ENCODE measurements around the gene MYB. TPM values are rescaled to one million over a fixed set of nuclear protein-coding genes. Genes with fewer than 3 reads are reported as not detected.

Gene MYB
- total and polyA plus RNA-seq, 2 experiments from 2014 or later, result 4.2 to 7.9 TPM

DNA sequence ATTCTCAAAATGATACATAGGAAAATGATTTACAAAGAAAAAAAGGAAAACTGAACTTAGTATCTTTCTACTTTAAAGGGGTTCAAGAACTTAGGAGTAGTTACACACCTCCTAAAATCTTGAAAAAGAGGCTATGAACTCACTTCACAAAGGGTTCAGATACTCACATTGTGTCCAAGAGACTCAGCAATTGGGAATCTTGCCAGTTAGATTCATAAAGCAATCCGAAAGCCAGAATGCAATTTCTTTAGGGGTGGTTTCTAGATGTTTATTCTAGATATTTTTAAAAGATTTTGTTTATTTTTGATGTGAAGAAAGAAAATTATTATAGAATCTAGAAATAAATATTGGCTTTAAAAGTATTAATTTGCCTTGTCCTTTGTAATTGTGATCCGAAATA, 1.7 kb upstream of the MYB start:
- Histone ChIP-seq H3K79me2 (replicated peaks; ENCODE audit: insufficient read depth) (no peaks in the 10 kb centered on the region), H3K27me3 (ENCODE audit: insufficient read depth) (peaks cover 41% of the 10 kb centered on the region), H3K4me3 (no peak overlapping the region), H3K4me1 (ENCODE audit: insufficient read depth) (peaks cover 9% of the 10 kb centered on the region), H3K9me2 (ENCODE audit: insufficient read depth) (no peaks in the 10 kb centered on the region), H3K4me2 (no peak overlapping the region), H2AFZ (no peak overlapping the region), H4K20me1 (replicated peaks; ENCODE audit: insufficient read depth) (no peaks in the 10 kb centered on the region), H3F3A (replicated peaks; ENCODE audit: low read depth) (peaks cover 6% of the 10 kb centered on the region), H3K27ac (ENCODE audit: low read depth) (no peak overlapping the region), H3K36me3 (ENCODE audit: insufficient read depth) (no peaks in the 10 kb centered on the region)
- H3K27ac Mint-ChIP-seq, result no peak overlapping the region
- no peaks in the 10 kb centered on the region; the same call in 2 of the 3 replicates for H3K9me3 Mint-ChIP-seq
- peaks cover 27% of the 10 kb centered on the region for H3K27me3 Mint-ChIP-seq (ENCODE audit: insufficient read depth, low read depth, poor library complexity)
- TF ChIP-seq STAT1 (IDR thresholded peaks at IDR 0.05; ENCODE audit: unreplicated experiment) (no peak), ZNF114 (CRISPR knock-in tag; IDR thresholded peaks at IDR 0.05) (no peak)
- TF ChIP-seq, protein P1, sequence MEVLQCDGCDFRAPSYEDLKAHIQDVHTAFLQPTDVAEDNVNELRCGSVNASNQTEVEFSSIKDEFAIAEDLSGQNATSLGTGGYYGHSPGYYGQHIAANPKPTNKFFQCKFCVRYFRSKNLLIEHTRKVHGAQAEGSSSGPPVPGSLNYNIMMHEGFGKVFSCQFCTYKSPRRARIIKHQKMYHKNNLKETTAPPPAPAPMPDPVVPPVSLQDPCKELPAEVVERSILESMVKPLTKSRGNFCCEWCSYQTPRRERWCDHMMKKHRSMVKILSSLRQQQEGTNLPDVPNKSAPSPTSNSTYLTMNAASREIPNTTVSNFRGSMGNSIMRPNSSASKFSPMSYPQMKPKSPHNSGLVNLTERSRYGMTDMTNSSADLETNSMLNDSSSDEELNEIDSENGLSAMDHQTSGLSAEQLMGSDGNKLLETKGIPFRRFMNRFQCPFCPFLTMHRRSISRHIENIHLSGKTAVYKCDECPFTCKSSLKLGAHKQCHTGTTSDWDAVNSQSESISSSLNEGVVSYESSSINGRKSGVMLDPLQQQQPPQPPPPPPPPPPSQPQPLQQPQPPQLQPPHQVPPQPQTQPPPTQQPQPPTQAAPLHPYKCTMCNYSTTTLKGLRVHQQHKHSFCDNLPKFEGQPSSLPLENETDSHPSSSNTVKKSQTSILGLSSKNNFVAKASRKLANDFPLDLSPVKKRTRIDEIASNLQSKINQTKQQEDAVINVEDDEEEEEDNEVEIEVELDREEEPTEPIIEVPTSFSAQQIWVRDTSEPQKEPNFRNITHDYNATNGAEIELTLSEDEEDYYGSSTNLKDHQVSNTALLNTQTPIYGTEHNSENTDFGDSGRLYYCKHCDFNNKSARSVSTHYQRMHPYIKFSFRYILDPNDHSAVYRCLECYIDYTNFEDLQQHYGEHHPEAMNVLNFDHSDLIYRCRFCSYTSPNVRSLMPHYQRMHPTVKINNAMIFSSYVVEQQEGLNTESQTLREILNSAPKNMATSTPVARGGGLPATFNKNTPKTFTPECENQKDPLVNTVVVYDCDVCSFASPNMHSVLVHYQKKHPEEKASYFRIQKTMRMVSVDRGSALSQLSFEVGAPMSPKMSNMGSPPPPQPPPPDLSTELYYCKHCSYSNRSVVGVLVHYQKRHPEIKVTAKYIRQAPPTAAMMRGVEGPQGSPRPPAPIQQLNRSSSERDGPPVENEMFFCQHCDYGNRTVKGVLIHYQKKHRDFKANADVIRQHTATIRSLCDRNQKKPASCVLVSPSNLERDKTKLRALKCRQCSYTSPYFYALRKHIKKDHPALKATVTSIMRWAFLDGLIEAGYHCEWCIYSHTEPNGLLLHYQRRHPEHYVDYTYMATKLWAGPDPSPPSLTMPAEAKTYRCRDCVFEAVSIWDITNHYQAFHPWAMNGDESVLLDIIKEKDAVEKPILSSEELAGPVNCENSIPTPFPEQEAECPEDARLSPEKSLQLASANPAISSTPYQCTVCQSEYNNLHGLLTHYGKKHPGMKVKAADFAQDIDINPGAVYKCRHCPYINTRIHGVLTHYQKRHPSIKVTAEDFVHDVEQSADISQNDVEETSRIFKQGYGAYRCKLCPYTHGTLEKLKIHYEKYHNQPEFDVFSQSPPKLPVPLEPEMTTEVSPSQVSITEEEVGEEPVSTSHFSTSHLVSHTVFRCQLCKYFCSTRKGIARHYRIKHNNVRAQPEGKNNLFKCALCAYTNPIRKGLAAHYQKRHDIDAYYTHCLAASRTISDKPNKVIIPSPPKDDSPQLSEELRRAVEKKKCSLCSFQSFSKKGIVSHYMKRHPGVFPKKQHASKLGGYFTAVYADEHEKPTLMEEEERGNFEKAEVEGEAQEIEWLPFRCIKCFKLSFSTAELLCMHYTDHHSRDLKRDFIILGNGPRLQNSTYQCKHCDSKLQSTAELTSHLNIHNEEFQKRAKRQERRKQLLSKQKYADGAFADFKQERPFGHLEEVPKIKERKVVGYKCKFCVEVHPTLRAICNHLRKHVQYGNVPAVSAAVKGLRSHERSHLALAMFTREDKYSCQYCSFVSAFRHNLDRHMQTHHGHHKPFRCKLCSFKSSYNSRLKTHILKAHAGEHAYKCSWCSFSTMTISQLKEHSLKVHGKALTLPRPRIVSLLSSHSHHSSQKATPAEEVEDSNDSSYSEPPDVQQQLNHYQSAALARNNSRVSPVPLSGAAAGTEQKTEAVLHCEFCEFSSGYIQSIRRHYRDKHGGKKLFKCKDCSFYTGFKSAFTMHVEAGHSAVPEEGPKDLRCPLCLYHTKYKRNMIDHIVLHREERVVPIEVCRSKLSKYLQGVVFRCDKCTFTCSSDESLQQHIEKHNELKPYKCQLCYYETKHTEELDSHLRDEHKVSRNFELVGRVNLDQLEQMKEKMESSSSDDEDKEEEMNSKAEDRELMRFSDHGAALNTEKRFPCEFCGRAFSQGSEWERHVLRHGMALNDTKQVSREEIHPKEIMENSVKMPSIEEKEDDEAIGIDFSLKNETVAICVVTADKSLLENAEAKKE (CRISPR knock-in tag; IDR thresholded peaks at IDR 0.05), result no peak
- no peaks in the 10 kb centered on the region for H3K36me3 Mint-ChIP-seq (ENCODE audit: low read depth)
- H3K4me3 Mint-ChIP-seq, result no peak overlapping the region
- H3K4me1 Mint-ChIP-seq, result peaks cover 8% of the 10 kb centered on the region
- DNase-seq (ENCODE audit: low spot score) (no peak), ATAC-seq (no peak)

DNA sequence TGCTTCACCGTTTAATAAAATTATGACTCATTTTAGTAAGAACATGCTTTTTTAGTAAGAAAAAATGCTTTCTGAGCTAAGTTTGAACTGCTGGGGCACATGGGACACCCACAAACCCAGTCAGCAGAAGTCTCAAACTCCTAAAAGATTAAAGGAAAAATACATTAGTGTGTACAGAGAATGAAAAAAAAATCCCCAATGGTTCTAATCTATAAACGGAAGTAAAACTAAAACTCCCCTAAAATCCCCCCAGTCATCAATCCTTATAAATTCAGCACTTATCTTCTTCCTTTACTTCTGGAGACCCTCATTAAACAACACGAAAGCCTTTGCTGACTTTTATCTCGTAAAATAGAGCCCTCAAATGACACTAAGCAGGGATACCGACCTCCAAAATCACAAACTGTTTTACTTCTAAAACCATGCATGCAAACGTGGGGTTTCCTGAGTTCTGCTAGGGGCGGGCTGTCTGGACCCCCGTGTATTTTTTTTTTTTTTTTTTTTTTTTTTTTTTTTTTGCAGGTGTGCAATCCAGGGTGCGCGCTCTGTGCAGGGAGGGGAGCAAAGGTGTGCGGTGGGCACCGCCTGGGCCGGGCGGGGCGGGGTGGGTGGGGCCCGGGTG, 1.1 kb upstream of the MYB start:
- H3K9me3 Mint-ChIP-seq, result no peaks in the 10 kb centered on the region; the same call in 2 of the 3 replicates
- peak overlapping the region; percentile 89 for H2AFZ ChIP-seq
- 0 out of 2 replicates have a peak, but pooled peaks cover under 1% of the 10 kb centered on the region for H3K79me2 ChIP-seq (replicated peaks; ENCODE audit: insufficient read depth)
- peaks cover 41% of the 10 kb centered on the region for H3K27me3 ChIP-seq (ENCODE audit: insufficient read depth)
- H4K20me1 ChIP-seq (replicated peaks; ENCODE audit: insufficient read depth), result no peaks in the 10 kb centered on the region
- H3K9me2 ChIP-seq (ENCODE audit: insufficient read depth), result no peaks in the 10 kb centered on the region
- no peak overlapping the region for H3K27ac Mint-ChIP-seq
- no peaks in the 10 kb centered on the region for H3K36me3 ChIP-seq (ENCODE audit: insufficient read depth)
- H3K36me3 Mint-ChIP-seq (ENCODE audit: low read depth), result no peaks in the 10 kb centered on the region
- no peak overlapping the region for H3K27ac ChIP-seq (ENCODE audit: low read depth)
- peaks cover 12% of the 10 kb centered on the region for H3K4me1 ChIP-seq (ENCODE audit: insufficient read depth)
- peaks cover 6% of the 10 kb centered on the region for H3F3A ChIP-seq (replicated peaks; ENCODE audit: low read depth)
- peaks cover 8% of the 10 kb centered on the region for H3K4me1 Mint-ChIP-seq
- peak overlapping the region; percentile 79 for H3K4me3 Mint-ChIP-seq
- H3K4me3 ChIP-seq, result peak overlapping the region; percentile 90
- DNase-seq (ENCODE audit: low spot score) (no peak), ATAC-seq (no peak)
- peaks cover 27% of the 10 kb centered on the region for H3K27me3 Mint-ChIP-seq (ENCODE audit: insufficient read depth, low read depth, poor library complexity)
- peak overlapping the region; percentile 95 for H3K4me2 ChIP-seq
- TF ChIP-seq EZH2phosphoT487 (IDR thresholded peaks at IDR 0.05; ENCODE audit: unreplicated experiment) (no peak), ZNF114 (CRISPR knock-in tag; IDR thresholded peaks at IDR 0.05) (no peak), EZH2 (IDR thresholded peaks at IDR 0.05; ENCODE audit: low read depth, unreplicated experiment) (no peak)
- TF ChIP-seq, protein P1 (CRISPR knock-in tag; IDR thresholded peaks at IDR 0.05), result no peak

Measured in GM23338 (cell line).